ENCODE data around the gene TP53I13. TPM values are rescaled to one million over a fixed set of nuclear protein-coding genes. Genes with fewer than 3 reads are reported as not detected.
A peak's percentile ranks its signal among the peaks of the same experiment; 100 is the strongest.

The TP53I13 gene
- total RNA-seq, 2 experiments from 2014 or later = 112 to 118 TPM

- Mint-ChIP-seq H3K4me3 (no peak overlapping the region), H3K27me3 (no peaks in the 10 kb centered on the region)
These were observed 16.1 kb downstream of the TP53I13 start for GRCh38 chr17:29584452-29585079.

GRCh38 chr17:29585080-29585751 is 16.7 kb downstream of the TP53I13 start:
- ChIA-PET CTCF (interaction anchor here (1.2 to 4.4 kb wide), 5 partner anchors 13 to 215 kb away, joined by 3 to 19 read pairs (median 4); no protein-coding TSS in a partner anchor), POLR2A (interaction anchor here (1.7 to 4.9 kb wide), 3 partner anchors 18 to 31 kb away, joined by 4 to 61 read pairs (median 24); partner anchors contain the start of genes ABHD15 and TP53I13)
- Mint-ChIP-seq H3K9me3 (no peaks in the 10 kb centered on the region), H3K36me3 (ENCODE audit: low read depth) (peaks cover 18% of the 10 kb centered on the region), H3K27ac (peak overlapping the region; percentile 73), H3K4me1 (peaks cover 60% of the 10 kb centered on the region), H3K4me3 (peak overlapping the region; percentile 37), H3K27me3 (no peaks in the 10 kb centered on the region)
- no peak for DNase-seq

More at GRCh38 chr17:29584452-29585079, 16.1 kb downstream of the TP53I13 start:
- Mint-ChIP-seq H3K4me1 (peaks cover 57% of the 10 kb centered on the region), H3K27ac (peak overlapping the region; percentile 73), H3K9me3 (no peaks in the 10 kb centered on the region), H3K36me3 (ENCODE audit: low read depth) (peaks cover 19% of the 10 kb centered on the region)
- ChIA-PET POLR2A (interaction anchor here (4.9 kb wide), 1 partner anchor 32 kb away, joined by 61 read pairs; no protein-coding TSS in a partner anchor), CTCF (interaction anchor here (0.7 to 4.4 kb wide), 5 partner anchors 12 to 195 kb away, joined by 3 to 19 read pairs (median 4); no protein-coding TSS in a partner anchor)
- DNase-seq = no peak

GRCh38 chr17:29586676-29587469 is 18.4 kb downstream of the TP53I13 start:
- no peak for DNase-seq
- Mint-ChIP-seq H3K36me3 (ENCODE audit: low read depth) (peaks cover 15% of the 10 kb centered on the region), H3K4me1 (peaks cover 73% of the 10 kb centered on the region), H3K4me3 (peak overlapping the region; percentile 97), H3K27me3 (no peaks in the 10 kb centered on the region), H3K9me3 (no peaks in the 10 kb centered on the region), H3K27ac (peak overlapping the region; percentile 44)
- ChIA-PET POLR2A (interaction anchor here (0.8 to 4.9 kb wide), 6 partner anchors 17 to 447 kb away, joined by 3 to 61 read pairs (median 6); partner anchors contain the start of genes ABHD15, SSH2 and TP53I13), CTCF (interaction anchor here (0.7 to 3.1 kb wide), 9 partner anchors 14 to 217 kb away, joined by 3 to 19 read pairs (median 4); no protein-coding TSS in a partner anchor)

GRCh38 chr17:29587591-29587990 is 19.1 kb downstream of the TP53I13 start:
- peaks cover 77% of the 10 kb centered on the region for H3K4me1 Mint-ChIP-seq
- CTCF ChIA-PET = interaction anchor here (1.0 to 3.1 kb wide), 7 partner anchors 8 to 192 kb away, joined by 3 to 19 read pairs (median 6); no protein-coding TSS in a partner anchor
- POLR2A ChIA-PET = interaction anchor here (1.0 to 4.9 kb wide), 5 partner anchors 18 to 343 kb away, joined by 5 to 61 read pairs (median 8); partner anchors contain the start of genes ABHD15, SSH2 and TP53I13
- no peak for DNase-seq
- peak overlapping the region; percentile 44 for H3K27ac Mint-ChIP-seq
- H3K27me3 Mint-ChIP-seq = no peaks in the 10 kb centered on the region
- H3K36me3 Mint-ChIP-seq (ENCODE audit: low read depth) = peaks cover 12% of the 10 kb centered on the region
- H3K9me3 Mint-ChIP-seq = no peaks in the 10 kb centered on the region
- H3K4me3 Mint-ChIP-seq = peak overlapping the region; percentile 97

GRCh38 chr17:29588017-29588561 is 19.6 kb downstream of the TP53I13 start:
- POLR2A ChIA-PET = interaction anchor here (0.9 to 4.9 kb wide), 8 partner anchors 11 to 343 kb away, joined by 3 to 61 read pairs (median 6); partner anchors contain the start of genes ABHD15, SSH2 and TP53I13
- H3K9me3 Mint-ChIP-seq = no peaks in the 10 kb centered on the region
- peaks cover 8% of the 10 kb centered on the region for H3K36me3 Mint-ChIP-seq (ENCODE audit: low read depth)
- CTCF ChIA-PET = interaction anchor here (0.6 to 2.7 kb wide), 8 partner anchors 9 to 326 kb away, joined by 3 to 19 read pairs (median 4); no protein-coding TSS in a partner anchor
- H3K27me3 Mint-ChIP-seq = no peaks in the 10 kb centered on the region
- H3K27ac Mint-ChIP-seq = peak overlapping the region; percentile 86
- peaks cover 80% of the 10 kb centered on the region for H3K4me1 Mint-ChIP-seq
- no peak for DNase-seq
- peak overlapping the region; percentile 97 for H3K4me3 Mint-ChIP-seq

- DNase-seq = peak; percentile 53
- Mint-ChIP-seq H3K4me1 (peaks cover 74% of the 10 kb centered on the region), H3K27me3 (no peaks in the 10 kb centered on the region), H3K27ac (peak overlapping the region; percentile 86), H3K4me3 (peak overlapping the region; percentile 97), H3K36me3 (ENCODE audit: low read depth) (peaks cover 1% of the 10 kb centered on the region), H3K9me3 (no peaks in the 10 kb centered on the region)
- ChIA-PET POLR2A (interaction anchor here (0.9 to 4.9 kb wide), 8 partner anchors 12 to 342 kb away, joined by 3 to 61 read pairs (median 6); partner anchors contain the start of genes ABHD15, SSH2 and TP53I13), CTCF (interaction anchor here (0.6 to 2.7 kb wide), 8 partner anchors 10 to 325 kb away, joined by 3 to 19 read pairs (median 4); no protein-coding TSS in a partner anchor)
These were observed 20.3 kb downstream of the TP53I13 start for GRCh38 chr17:29588562-29589411.

- Mint-ChIP-seq H3K4me1 (peaks cover 72% of the 10 kb centered on the region), H3K27me3 (no peaks in the 10 kb centered on the region), H3K27ac (peak within 1 kb of the TSS; percentile 86), H3K4me3 (peak within 1 kb of the TSS; percentile 97), H3K9me3 (no peaks in the 10 kb centered on the region), H3K36me3 (ENCODE audit: low read depth) (no peaks in the 10 kb centered on the region)
- peak; percentile 88 for DNase-seq
- POLR2A ChIA-PET = interaction anchor here (1.4 to 4.9 kb wide), 5 partner anchors 17 to 341 kb away, joined by 7 to 61 read pairs (median 24); partner anchors contain the start of genes ABHD15, SSH2 and TP53I13
- CTCF ChIA-PET = interaction anchor here (2.7 to 4.8 kb wide), 5 partner anchors 9 to 220 kb away, joined by 8 to 75 read pairs (median 22); no protein-coding TSS in a partner anchor
These were observed 21.3 kb downstream of the TP53I13 start, which contains the start of gene GIT1 for GRCh38 chr17:29589524-29590410. Gene GIT1, minus strand, starts transcription at chr17:29589648. Its CDS starts 270 bp downstream, at chr17:29589378.

- ChIA-PET CTCF (interaction anchor here (0.7 to 4.8 kb wide), 12 partner anchors 10 to 476 kb away, joined by 3 to 75 read pairs (median 4); partner anchors contain the start of genes ABHD15 and TP53I13), POLR2A (interaction anchor here (1.1 to 4.5 kb wide), 6 partner anchors 8 to 339 kb away, joined by 3 to 89 read pairs (median 9); partner anchors contain the start of genes ABHD15, SSH2 and TP53I13)
- Mint-ChIP-seq H3K27me3 (no peaks in the 10 kb centered on the region), H3K36me3 (ENCODE audit: low read depth) (no peaks in the 10 kb centered on the region), H3K9me3 (no peaks in the 10 kb centered on the region), H3K4me1 (peaks cover 65% of the 10 kb centered on the region), H3K4me3 (peak overlapping the region; percentile 77), H3K27ac (peak overlapping the region; percentile 84)
- no peak for DNase-seq
These were observed 22.1 kb downstream of the TP53I13 start for GRCh38 chr17:29590411-29591145.

GRCh38 chr17:29591146-29591736 is 22.7 kb downstream of the TP53I13 start:
- Mint-ChIP-seq H3K27ac (peak overlapping the region; percentile 59), H3K4me1 (peaks cover 60% of the 10 kb centered on the region)
- POLR2A ChIA-PET = interaction anchor here (1.1 to 4.5 kb wide), 6 partner anchors 9 to 339 kb away, joined by 3 to 89 read pairs (median 9); partner anchors contain the start of genes ABHD15, SSH2 and TP53I13

More at GRCh38 chr17:29591146-29591736, 22.7 kb downstream of the TP53I13 start:
- no peak for DNase-seq
- H3K9me3 Mint-ChIP-seq = no peaks in the 10 kb centered on the region
- CTCF ChIA-PET = interaction anchor here (0.7 to 4.8 kb wide), 21 partner anchors 10 to 502 kb away, joined by 3 to 75 read pairs (median 4); partner anchors contain the start of genes ABHD15 and TP53I13
- H3K4me3 Mint-ChIP-seq = peak overlapping the region; percentile 47
- H3K36me3 Mint-ChIP-seq (ENCODE audit: low read depth) = no peaks in the 10 kb centered on the region
- no peaks in the 10 kb centered on the region for H3K27me3 Mint-ChIP-seq

Measured in activated CD4-positive, alpha-beta memory T cell treated with anti-CD3 and anti-CD28 coated beads, Interleukin-2, amount 10 ng/mL, durations not matched to agents 7 days and 5 days (primary cell).